ENCODE measurements around the gene HINFP.

Gene HINFP

GRCh38 chr11:119121008-119121810, at the start of gene HINFP:
HINFP (plus strand) TSS chr11:119121580; CDS start chr11:119126945, 5,365 bp downstream.
- DNase-seq (ENCODE audit: low read depth), result peak; percentile 100

- no peak for DNase-seq (ENCODE audit: low read depth)
These were observed 43.5 kb upstream of the HINFP start for GRCh38 chr11:119077839-119078238.

GRCh38 chr11:119078675-119079420, 42.5 kb upstream of the HINFP start:
- DNase-seq (ENCODE audit: low read depth), result no peak

- no peak for DNase-seq (ENCODE audit: low read depth)
These were observed 39.6 kb upstream of the HINFP start for GRCh38 chr11:119081682-119082260.

- DNase-seq (ENCODE audit: low read depth), result peak; percentile 89
These were observed 36.5 kb upstream of the HINFP start, which contains the start of gene HMBS for GRCh38 chr11:119084663-119085436. HMBS (plus strand) TSS chr11:119084881; CDS start chr11:119085034, 153 bp downstream.

GRCh38 chr11:119085437-119085847, 35.9 kb upstream of the HINFP start:
- peak; percentile 49 for DNase-seq (ENCODE audit: low read depth)

GRCh38 chr11:119087123-119087522, 34.3 kb upstream of the HINFP start:
- no peak for DNase-seq (ENCODE audit: low read depth)

- no peak for DNase-seq (ENCODE audit: low read depth)
These were observed 33.6 kb upstream of the HINFP start for GRCh38 chr11:119087747-119088241.

GRCh38 chr11:119088406-119088805, 33.0 kb upstream of the HINFP start:
- DNase-seq (ENCODE audit: low read depth), result no peak

- no peak for DNase-seq (ENCODE audit: low read depth)
These were observed 32.1 kb upstream of the HINFP start for GRCh38 chr11:119089319-119089718.

GRCh38 chr11:119091178-119091577, 30.2 kb upstream of the HINFP start:
- no peak for DNase-seq (ENCODE audit: low read depth)

GRCh38 chr11:119091966-119092879, 29.2 kb upstream of the HINFP start:
- no peak for DNase-seq (ENCODE audit: low read depth)

GRCh38 chr11:119092880-119093842, 28.2 kb upstream of the HINFP start:
- no peak for DNase-seq (ENCODE audit: low read depth)

GRCh38 chr11:119093942-119094815, 27.2 kb upstream of the HINFP start:
- DNase-seq (ENCODE audit: low read depth), result peak; percentile 47

GRCh38 chr11:119094816-119095065, 26.6 kb upstream of the HINFP start:
- no peak for DNase-seq (ENCODE audit: low read depth)

GRCh38 chr11:119095066-119095880, 26.1 kb upstream of the HINFP start:
- peak; percentile 99 for DNase-seq (ENCODE audit: low read depth)

- no peak for DNase-seq (ENCODE audit: low read depth)
These were observed 21.7 kb upstream of the HINFP start for GRCh38 chr11:119099711-119100110.
